ENCODE data around the gene FKBP5.

DNA sequence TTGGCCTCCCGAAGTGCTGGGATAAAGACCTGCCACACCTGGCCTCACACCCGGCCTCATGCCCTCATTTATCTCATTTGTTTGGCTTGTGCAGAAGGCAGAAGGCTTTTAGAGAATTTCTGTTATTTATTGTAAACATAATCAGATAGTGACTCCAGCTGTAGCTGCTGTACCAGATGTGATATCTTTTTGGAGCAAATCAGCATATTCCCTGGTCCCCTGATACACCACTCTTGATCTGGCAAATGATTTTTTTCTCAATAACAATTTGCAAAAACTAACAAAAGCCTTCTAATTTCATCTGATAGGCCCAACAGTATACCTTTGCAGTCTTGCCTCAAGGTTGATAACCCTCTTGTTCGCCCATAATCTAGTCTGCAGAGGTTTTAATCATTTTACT lies 149.5 kb downstream of the FKBP5 start:
- TF ChIP-seq, protein P1, sequence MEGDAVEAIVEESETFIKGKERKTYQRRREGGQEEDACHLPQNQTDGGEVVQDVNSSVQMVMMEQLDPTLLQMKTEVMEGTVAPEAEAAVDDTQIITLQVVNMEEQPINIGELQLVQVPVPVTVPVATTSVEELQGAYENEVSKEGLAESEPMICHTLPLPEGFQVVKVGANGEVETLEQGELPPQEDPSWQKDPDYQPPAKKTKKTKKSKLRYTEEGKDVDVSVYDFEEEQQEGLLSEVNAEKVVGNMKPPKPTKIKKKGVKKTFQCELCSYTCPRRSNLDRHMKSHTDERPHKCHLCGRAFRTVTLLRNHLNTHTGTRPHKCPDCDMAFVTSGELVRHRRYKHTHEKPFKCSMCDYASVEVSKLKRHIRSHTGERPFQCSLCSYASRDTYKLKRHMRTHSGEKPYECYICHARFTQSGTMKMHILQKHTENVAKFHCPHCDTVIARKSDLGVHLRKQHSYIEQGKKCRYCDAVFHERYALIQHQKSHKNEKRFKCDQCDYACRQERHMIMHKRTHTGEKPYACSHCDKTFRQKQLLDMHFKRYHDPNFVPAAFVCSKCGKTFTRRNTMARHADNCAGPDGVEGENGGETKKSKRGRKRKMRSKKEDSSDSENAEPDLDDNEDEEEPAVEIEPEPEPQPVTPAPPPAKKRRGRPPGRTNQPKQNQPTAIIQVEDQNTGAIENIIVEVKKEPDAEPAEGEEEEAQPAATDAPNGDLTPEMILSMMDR (IDR thresholded peaks at IDR 0.05), result no peak
- no peak for TF ChIP-seq POLR2A (IDR thresholded peaks at IDR 0.05)
- no peak for TF ChIP-seq POLR2AphosphoS5 (IDR thresholded peaks at IDR 0.05)
- TF ChIP-seq EP300 (IDR thresholded peaks at IDR 0.05), result no peak

Data from gastroesophageal sphincter (tissue), 3 donors.